Uterus (tissue), 2 donors: ENCODE measurements around the gene MATN3.

ENCODE experiments used
- CTCF ChIP-seq, 4 experiments: fragments of 200-600 bp in 2 of 4; fragments of 450-650 bp in 2 of 4; sonication (generic) in 2 of 4; IDR thresholded peaks; one replicate each; pipeline ENCODE4 v1.5.1; 2016 to 2019; ENCODE audit warnings: antibody characterized with exemption in 4 of 4, mild to moderate bottlenecking in 2 of 4, moderate library complexity in 1 of 4
- POLR2A ChIP-seq, 2 donors: fragments of 450-650 bp; IDR thresholded peaks; one replicate each; pipeline ENCODE4 v1.6.1; 2016; ENCODE audit warnings: antibody characterized with exemption in 2 of 2, mild to moderate bottlenecking in 1 of 2, moderate library complexity in 1 of 2

- TF ChIP-seq POLR2A (IDR thresholded peaks at IDR 0.05) (no peak), CTCF (IDR thresholded peaks at IDR 0.05) (no peak)
Measured at GRCh38 chr2:20027260-20027677, 14.8 kb upstream of the MATN3 start.
